HEK293T (cell line): ENCODE results near the gene PRDM8.

Source experiments
- ARNT ChIP-seq: fragments of 450-650 bp; IDR thresholded peaks from 2 replicates; pipeline ENCODE4 v1.6.1; 2017; ENCODE audit warnings: mild to moderate bottlenecking
- BHLHE40 ChIP-seq: fragments of 450-650 bp; IDR thresholded peaks from 2 replicates; pipeline ENCODE4 v1.6.1; 2016; ENCODE audit warnings: mild to moderate bottlenecking, moderate library complexity, borderline replicate concordance
- CTBP1 ChIP-seq: fragments of 450-650 bp; IDR thresholded peaks from 2 replicates; pipeline ENCODE4 v1.6.1; 2016; ENCODE audit warnings: borderline replicate concordance
- FOXA1 ChIP-seq: fragments of 450-650 bp; IDR thresholded peaks from 2 replicates; pipeline ENCODE4 v1.6.1; 2016; ENCODE audit warnings: mild to moderate bottlenecking
- FOXM1 ChIP-seq: fragments of 450-650 bp; IDR thresholded peaks from 2 replicates; pipeline ENCODE4 v1.6.1; 2017; ENCODE audit warnings: mild to moderate bottlenecking, borderline replicate concordance
- HDGF ChIP-seq: fragments of 450-650 bp; IDR thresholded peaks from 2 replicates; pipeline ENCODE4 v1.6.1; 2017; ENCODE audit warnings: antibody characterized with exemption, borderline replicate concordance
- L3MBTL2 ChIP-seq: fragments of 450-650 bp; conservative IDR thresholded peaks from 2 replicates; pipeline ENCODE4 v1.6.1; 2016; ENCODE audit warnings: mild to moderate bottlenecking
- LEF1 ChIP-seq: fragments of 450-650 bp; IDR thresholded peaks from 2 replicates; pipeline ENCODE4 v1.6.1; 2017; ENCODE audit warnings: mild to moderate bottlenecking, borderline replicate concordance
- SP1 ChIP-seq: fragments of 450-650 bp; IDR thresholded peaks from 2 replicates; pipeline ENCODE4 v1.6.1; 2017
- SUZ12 ChIP-seq: fragments of 450-650 bp; IDR thresholded peaks from 2 replicates; pipeline ENCODE4 v1.6.1; 2016; ENCODE audit warnings: mild to moderate bottlenecking
- TF ChIP-seq, protein P1 (sequence below): fragments of 450-650 bp; IDR thresholded peaks from 2 replicates; pipeline ENCODE4 v1.6.1; 2016

DNA sequence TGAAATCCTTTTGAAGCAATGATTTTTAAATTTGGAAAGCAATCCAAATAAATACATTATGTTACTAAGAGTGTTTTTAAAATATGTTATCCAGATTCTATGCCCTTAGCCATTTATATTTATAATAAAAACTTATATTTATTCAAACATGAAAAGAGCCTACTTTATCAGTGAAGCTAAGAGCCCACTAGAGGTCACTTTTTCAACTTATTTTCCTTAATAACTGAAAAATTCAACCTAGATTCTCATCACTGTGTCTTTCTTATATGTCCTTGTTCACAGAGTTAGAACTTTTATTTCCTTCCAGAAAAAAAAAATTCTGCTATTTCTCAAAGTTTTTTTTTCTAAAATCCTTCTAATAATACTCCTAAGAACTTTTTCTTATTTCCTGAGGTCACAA, 23.9 kb downstream of the PRDM8 start:
- TF ChIP-seq SP1, result no peak
- no peak for TF ChIP-seq L3MBTL2
- no peak for TF ChIP-seq BHLHE40
- TF ChIP-seq ARNT, result no peak
- TF ChIP-seq FOXA1, result no peak
- no peak for TF ChIP-seq LEF1
- TF ChIP-seq, protein P1, sequence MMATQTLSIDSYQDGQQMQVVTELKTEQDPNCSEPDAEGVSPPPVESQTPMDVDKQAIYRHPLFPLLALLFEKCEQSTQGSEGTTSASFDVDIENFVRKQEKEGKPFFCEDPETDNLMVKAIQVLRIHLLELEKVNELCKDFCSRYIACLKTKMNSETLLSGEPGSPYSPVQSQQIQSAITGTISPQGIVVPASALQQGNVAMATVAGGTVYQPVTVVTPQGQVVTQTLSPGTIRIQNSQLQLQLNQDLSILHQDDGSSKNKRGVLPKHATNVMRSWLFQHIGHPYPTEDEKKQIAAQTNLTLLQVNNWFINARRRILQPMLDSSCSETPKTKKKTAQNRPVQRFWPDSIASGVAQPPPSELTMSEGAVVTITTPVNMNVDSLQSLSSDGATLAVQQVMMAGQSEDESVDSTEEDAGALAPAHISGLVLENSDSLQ, result no peak
- no peak for TF ChIP-seq FOXM1
- TF ChIP-seq SUZ12, result no peak
- TF ChIP-seq HDGF, result no peak
- TF ChIP-seq CTBP1, result no peak
